Left cardiac atrium (tissue), 4 donors: ENCODE measurements around the gene ADARB1. TPM values are rescaled to one million over a fixed set of nuclear protein-coding genes. Genes with fewer than 3 reads are reported as not detected.
"Not testable (repeated sequence)": the region's sequence is repeated elsewhere in the genome, so short reads cannot be mapped to it uniquely, and the experiment has no call there.

Experiments
- ATAC-seq, 2 donors: fragments of 200-7000 bp; cut with Tn5 transposase; one replicate each; pipeline ENCODE4 v1.9.1; 2020; ENCODE audit warnings: mild to moderate bottlenecking in 2 of 2, moderate library complexity in 2 of 2
- DNase-seq: peaks from one replicate; pipeline ENCODE4 v3.0.0-alpha.2; 2020
- intact Hi-C, 2 donors: fragments of 100-400 bp; cut with DNase I; formaldehyde crosslinking; loops; one replicate each; pipeline versions ENCODE4 v1.14.1 to v1.15.1; 2022 to 2023
- long read RNA-seq: library from polyadenylated mRNA; unstranded; transcript quantifications from one replicate; pipeline ENCODE4 v2.0.0, GENCODE V29; 2021
- total RNA-seq, 2 donors: library from RNA; stranded (reverse); fragmentation: NEBNext Ultra II Directional; extraction: Animal tissue kit (Norgen Biotek cat#: 25700); gene quantifications; one replicate each; pipeline ENCODE4 v1.2.1, GENCODE V29; 2021
- donor health status: DM: no; HTN: yes; CAD: no.
- donor health status: DM: no; HTN: yes; CAD: no; lungs with severe emphysema.
- donor health status: DM: yes; HTN: yes; CAD: no.
- donor health status: Dilated cardiomyopathy.

The ADARB1 gene, protein sequence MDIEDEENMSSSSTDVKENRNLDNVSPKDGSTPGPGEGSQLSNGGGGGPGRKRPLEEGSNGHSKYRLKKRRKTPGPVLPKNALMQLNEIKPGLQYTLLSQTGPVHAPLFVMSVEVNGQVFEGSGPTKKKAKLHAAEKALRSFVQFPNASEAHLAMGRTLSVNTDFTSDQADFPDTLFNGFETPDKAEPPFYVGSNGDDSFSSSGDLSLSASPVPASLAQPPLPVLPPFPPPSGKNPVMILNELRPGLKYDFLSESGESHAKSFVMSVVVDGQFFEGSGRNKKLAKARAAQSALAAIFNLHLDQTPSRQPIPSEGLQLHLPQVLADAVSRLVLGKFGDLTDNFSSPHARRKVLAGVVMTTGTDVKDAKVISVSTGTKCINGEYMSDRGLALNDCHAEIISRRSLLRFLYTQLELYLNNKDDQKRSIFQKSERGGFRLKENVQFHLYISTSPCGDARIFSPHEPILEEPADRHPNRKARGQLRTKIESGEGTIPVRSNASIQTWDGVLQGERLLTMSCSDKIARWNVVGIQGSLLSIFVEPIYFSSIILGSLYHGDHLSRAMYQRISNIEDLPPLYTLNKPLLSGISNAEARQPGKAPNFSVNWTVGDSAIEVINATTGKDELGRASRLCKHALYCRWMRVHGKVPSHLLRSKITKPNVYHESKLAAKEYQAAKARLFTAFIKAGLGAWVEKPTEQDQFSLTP
- 10 to 100 TPM; 20.6 to 21.7 TPM for total RNA-seq
- long read RNA-seq, partial matches to known transcripts, result 4 of 5 reads
- long read RNA-seq, other reads (novel, unspliced or antisense), result 1 of 5 reads

DNA sequence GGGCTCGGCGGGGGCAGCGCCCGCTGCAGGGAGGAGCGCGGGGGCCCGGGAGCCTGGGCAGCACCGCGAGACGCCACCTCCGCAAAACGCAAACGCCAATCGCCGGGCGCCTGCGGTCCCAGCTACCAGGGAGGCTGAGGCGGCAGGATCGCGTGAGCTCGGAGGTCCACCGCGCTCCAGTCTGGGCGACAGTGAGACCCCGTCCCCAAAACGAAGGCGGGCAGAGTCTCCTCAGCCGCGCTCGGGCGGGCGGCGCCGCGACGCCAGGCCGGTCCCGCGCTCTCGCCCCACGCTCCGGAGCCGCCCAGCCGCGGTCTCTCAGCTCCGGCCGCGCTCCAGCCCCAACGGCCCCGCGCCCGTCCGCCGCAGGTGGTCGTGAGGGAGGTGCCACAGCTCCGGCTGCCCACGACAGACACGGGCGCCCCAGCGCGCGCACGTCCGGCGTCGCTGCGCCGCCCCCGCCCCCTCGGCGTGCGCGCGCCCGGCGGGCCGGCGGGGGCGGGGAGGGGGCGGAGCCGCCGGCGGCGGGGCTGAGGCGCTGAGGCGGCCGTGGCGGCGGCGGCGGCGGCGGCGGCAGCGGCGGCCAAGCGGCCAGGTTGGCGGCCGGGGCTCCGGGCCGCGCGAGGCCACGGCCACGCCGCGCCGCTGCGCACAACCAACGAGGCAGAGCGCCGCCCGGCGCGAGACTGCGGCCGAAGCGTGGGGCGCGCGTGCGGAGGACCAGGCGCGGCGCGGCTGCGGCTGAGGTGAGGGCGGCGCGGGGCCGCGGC lies at the start of gene ADARB1:
ADARB1 (plus strand) TSS at position 533 of the 770 bp plus-strand sequence. CDS start 97,077 bp downstream, outside the sequence.
- peak; percentile 73 for DNase-seq
- peak; percentile 72 to 90 for ATAC-seq
- intact Hi-C loops, result loop anchor here in 1 of 2 donors (5.0 kb wide), 1 partner anchor 117 kb away; no protein-coding TSS in a partner anchor

DNA sequence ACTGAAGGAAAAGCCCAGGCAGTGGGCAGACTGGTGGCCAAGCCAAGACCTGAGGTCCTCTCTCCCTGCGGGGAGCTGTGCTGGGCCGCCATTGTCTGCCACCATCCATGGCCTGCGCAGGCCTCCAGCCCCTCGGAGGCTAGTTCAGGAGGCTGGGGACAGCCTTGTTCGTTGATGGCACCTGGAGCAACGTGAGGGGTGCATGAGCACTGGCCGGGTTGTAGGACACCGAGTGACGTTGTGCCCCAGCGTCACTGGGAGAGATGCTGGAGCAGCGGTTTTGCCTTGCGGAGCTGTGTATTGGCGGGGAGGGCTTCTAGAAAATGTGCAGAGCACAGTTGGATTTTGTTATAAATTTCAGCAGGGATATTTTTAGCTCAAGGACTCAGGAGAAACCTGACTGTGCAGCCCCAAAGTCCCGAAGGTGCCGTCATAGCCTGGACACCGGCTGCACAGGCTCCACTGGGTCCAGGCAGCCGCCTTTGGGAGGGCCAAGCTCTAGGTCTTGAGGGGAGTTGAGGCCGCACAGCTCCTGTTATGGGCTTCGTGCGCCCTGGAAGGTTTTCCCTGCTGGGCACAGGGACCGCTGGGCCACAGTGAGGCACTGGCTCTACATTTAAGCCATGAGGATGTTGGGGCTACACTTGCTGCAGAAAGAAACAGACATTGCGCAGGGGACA lies 48.2 kb upstream of the ADARB1 start:
- no peak for DNase-seq
- intact Hi-C loops, result no loop called here
- no peak for ATAC-seq

DNA sequence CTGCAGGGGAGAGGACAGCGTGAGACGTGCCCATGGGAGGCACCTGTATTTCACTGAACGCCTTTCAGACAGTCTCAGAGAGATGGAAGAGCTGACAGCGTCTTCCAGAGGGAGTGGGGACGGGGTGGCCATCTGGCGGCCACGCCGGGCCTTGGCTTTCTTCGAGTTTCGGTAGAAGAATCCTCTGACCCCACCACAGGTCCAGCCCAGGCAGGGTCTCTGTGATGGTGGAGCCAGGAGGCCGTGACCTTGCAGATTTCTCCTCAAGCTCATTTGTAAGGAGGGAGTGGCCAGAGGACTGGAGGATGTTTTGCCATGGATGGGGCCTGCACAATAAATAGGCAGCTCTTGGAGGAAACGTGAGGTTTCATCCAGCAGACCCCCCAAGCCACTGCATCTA lies 47.6 kb upstream of the ADARB1 start:
- ATAC-seq (no peak), DNase-seq (no peak)
- intact Hi-C loops, result no loop called here

DNA sequence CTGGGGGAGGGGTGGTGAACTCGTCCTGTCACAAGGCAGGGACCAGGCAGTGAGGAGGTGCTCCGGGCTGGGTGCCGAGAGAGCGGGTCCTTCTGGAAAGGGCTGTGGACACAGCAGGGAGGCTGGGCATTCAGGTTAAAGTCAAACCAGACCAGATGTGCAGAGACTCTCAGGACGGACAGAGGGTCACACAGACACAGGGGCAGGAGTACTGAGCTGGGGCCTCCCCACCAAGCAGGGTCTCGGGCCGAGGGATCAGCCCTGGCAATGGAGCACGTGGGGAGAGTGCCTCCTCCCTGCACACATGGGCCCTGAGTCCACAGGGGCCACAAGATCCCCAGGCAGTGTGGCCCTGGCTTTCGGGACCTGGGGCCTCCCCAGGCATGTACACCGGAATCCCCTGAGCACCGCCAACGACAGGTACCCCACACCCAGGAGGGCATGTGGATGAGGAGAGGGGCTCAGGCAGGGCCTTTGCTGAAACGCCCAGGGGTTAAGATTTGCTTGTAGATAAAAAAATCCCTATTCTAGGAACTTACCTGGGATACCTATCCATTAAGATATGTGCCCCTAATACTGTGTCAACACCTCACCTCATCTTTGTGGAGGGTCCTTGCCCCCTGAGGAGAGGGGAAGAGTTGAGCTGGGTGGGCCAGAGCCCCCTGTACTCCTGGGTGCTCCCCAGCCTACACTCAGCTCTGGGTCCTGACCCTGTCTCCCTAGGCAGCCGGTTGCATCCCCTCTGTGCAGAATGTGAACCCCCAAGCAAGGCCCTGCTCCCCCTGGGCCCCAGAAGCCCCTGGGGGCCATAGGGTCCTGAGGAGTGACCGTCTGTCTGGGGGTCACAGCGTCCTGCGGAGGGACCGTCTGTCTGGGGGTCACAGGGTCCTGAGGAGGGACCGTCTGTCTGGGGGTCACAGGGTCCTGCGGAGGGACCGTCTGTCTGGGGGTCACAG lies 46.9 kb upstream of the ADARB1 start:
- DNase-seq (no peak), ATAC-seq (no peak)
- intact Hi-C loops, result no loop called here

DNA sequence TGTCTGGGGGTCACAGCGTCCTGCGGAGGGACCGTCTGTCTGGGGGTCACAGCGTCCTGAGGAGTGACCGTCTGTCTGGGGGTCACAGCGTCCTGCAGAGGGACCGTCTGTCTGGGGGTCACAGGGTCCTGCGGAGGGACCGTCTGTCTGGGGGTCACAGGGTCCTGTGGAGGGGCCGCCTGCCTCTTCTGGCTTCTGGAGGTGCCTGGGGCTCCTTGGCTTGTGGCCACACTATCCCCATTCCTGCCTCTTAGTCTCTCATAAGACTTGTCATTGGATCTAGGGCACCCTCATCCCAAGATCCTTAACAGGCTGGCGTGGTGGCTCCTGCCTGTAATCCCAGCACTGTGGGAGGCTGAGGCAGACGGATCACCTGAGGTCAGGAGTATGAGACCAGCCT lies 45.7 kb upstream of the ADARB1 start:
- DNase-seq, intact Hi-C loops, ATAC-seq: not testable (repeated sequence)

DNA sequence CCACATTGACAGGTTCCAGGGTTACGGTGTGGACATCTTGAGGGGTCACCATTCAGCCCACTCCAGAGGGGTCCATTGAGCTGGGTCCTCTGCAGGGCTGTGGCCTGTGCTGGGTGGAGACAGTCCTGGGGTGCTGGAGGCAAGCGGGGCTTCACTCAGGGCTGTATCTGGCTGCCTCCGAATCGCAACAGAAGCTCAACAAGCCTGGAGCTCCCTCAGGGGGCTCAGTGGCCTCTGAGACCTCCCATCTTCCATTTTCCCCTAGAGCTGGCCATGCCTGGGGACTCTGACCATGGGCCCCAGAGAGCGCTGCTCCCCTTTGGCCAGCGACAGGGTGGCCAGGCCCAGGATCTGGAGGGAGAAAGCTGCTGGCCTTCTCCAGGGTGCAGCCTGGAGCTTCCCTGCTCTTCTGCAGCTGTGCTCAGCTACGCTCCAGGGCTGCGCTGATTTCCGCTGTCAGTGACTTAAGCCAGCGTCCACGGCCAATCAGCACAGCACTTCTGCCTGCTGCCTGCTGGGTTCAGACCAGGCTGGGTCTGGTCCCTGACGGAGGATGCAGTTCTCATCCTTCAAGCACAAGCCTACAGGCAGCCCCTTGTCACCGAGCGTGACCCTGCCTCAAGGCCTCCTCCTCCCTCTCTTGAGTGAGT lies 45.0 kb upstream of the ADARB1 start:
- DNase-seq (peak; percentile 53), ATAC-seq (peak; percentile 51 to 73)
- intact Hi-C loops, result no loop called here

DNA sequence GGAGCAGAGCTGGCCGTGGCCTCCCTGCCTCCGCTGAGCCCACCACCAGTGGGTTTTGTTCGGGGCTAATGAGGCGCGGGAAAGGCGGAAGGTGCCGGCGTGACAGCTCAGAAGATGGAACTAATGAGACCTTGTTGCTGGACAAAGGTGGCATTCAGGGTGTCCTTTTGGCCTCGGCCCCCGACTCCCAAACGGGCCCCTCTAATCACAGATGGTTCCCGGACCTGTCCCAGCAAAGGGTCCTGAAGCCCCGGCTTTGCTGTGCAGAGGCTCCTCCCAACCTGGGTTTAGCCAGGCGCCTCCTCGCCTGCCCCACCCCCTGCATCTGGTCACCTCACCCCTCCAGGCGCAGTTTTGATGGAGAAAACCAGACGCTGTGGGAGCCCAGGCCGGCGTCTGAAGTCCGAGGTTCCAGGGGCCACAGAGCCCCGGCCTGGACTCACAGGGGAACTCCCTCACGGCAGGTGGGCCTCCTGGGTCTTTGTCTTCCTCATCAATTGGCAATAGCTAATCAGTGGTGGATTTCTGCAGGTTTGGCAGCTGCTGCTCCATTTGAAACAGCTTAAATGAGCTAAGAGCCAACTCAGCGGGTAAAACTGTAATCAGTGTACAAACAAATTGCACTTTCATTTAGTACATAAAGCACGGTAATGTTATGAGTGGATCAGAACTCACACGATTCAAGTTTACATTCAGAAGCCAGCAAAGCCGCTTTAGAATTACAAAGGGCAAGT lies 44.3 kb upstream of the ADARB1 start:
- intact Hi-C loops, result no loop called here
- no peak for DNase-seq
- no peak for ATAC-seq

DNA sequence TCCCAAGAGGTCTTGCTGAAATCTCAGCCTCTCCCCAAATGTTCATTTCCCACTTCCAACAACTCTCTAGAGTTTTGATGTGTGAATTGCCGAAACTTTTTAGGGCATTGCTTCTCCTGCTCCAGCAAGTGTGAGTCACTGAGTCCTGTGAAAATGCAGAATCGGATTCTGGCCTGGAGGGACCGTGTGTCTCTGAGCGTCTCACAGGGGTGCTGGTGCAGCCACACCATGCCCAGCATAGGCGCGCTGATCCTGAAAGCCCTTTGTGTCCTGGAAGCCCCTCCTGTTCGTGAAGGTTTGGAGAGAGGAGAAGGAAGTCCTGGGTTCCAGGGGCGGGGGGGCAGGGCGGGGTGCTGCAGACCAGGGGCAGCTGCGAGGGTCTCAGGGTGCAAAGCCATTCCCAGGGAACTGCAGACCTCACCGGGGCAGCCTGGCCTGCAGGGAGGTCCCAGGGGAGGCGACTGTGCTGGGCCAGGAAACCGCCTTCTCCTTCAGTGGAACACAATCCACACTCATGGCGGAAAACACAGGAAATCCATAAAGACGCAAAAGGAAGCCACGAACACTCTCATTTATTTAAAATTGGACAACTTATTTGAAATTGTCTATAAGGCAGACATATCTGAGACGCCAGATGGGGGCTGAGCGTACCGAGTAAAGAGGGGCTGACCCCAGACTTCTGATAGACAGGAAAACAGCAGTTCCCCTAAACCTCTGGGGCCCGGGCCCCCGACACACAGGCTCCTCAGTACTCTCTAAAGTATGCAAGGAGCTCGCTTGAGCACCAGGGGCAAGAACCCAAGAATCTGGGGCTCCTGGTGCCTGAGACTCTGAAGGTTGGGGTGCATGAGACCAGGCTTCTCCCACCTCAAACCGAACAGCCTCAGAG lies 43.5 kb upstream of the ADARB1 start:
- intact Hi-C loops, result no loop called here
- DNase-seq (no peak), ATAC-seq (no peak)

DNA sequence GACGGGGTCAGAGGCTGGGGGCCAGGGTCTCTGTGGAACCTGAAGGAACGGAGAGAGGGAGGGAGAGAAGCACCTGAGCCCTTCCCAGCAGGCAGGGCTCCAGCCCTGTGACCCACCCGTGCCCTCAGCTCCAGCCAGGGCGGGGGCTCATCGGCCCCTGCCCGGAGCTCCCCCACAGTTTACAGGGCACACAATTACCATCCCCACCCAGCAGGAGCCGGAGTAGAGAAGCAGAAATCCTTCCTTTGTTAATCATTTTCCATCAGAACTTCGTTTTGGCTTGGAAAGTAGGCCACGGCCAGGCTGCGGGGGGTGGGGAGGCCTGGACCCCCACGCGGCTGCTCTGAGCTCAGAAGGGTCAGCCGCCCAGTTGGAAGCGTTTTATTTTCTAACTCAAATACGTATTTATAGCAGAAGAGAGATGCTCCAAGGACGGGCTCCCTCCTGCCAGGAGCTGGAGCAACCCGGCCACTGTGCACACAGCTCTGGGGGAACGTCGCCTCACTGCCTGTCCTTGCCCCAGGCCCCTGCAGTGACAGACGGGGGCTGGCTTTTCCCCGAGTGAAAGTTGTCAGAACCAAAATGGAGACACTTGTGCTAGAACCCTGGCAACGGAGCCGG lies 42.7 kb upstream of the ADARB1 start:
- no peak for ATAC-seq
- intact Hi-C loops, result no loop called here
- DNase-seq, result no peak

DNA sequence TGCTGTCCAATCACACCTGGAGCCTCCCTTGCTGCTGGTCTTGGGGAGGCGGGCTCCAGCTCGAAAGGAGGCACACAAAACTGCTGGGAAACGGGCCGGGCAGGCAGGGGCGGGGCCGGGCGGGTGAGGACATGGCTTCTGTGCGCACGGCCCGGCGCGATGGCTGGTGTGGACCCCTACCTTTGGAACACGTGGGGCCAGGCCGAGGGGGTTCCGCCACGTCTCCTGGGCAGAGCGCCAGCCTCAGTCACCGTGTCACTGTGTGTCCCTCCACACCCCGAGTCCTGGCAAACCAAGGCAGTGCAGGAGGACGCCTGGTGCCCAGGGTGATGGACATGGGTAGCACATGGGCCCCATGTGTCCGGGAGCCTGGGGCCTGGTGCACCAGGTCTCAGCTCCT lies 42.0 kb upstream of the ADARB1 start:
- ATAC-seq, result no peak
- intact Hi-C loops, result no loop called here
- DNase-seq, result no peak

DNA sequence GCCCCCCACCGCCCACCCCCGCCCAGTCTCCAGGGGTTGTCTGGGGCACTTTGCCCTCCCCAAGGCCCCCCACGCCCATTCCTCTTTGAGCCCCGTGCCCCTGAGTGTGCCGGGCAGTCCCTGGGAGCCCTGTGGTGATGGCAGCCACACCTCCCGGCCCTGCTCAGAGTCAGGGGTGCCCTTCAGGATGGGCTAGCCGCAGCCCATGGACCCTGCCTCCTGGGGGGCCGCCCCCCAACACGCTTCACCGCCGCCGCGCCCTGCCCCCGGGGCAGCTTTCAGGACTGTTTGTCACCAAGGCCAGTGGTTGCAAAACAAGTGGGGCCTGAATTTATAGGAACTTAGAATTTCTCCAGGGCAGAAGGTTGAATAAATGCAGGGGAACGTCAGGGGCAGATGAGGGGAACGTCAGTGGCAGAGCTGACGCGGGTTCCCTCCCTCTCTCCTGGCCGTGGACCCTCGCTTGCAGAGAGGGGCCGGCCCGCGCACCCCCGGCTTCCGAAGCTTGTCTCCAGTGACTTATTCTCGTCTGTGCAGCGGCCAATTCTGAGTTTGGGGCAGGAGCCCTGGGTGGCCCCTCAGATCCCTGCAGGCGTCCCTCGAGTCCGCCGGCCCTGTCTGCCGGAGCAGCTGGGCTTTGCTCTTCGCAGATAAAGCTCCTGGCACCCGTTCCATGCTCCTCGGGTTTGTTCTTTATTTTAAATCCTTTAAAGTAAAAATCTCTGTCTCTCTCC lies 41.2 kb upstream of the ADARB1 start:
- DNase-seq (no peak), ATAC-seq (peak; percentile 32 to 54)
- intact Hi-C loops, result no loop called here

DNA sequence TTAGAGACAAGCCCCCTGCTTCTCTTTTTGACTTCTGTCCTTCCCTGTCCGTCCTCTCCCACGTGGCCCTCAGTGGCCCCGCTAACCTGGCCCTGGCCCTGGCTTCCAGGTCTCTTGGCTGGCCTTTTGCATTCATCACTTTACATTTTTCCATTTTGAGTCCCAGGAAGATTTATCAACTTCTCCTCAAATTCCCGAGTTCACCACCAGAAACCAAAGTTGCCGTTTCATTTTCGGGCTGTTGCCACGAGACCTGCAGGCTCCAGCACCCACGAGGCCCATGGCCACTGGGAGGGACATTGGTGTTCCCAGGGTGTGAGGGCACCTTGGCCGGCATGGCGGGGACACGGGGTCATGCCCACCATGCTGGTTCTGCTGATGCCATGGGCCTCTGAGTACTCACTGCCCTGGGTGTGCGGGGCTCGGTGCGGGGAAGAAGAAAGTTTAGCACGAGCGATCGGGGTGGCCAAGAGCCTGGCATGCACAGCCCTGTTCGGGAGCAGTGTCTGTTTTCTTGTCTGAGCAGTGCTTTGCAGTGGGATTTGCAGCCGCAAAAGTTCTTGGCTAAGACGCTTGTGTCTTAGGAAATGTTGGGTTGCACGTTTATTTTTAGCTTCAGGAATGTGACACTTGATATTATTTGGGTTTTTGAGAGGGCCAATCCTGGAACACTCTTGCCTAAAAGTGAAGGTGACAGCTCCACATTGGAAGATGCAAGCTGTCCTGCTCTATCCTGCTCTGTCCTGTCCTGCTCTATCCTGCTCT lies 40.4 kb upstream of the ADARB1 start:
- intact Hi-C loops, result no loop called here
- no peak for DNase-seq
- peak; percentile 50 to 64 for ATAC-seq

DNA sequence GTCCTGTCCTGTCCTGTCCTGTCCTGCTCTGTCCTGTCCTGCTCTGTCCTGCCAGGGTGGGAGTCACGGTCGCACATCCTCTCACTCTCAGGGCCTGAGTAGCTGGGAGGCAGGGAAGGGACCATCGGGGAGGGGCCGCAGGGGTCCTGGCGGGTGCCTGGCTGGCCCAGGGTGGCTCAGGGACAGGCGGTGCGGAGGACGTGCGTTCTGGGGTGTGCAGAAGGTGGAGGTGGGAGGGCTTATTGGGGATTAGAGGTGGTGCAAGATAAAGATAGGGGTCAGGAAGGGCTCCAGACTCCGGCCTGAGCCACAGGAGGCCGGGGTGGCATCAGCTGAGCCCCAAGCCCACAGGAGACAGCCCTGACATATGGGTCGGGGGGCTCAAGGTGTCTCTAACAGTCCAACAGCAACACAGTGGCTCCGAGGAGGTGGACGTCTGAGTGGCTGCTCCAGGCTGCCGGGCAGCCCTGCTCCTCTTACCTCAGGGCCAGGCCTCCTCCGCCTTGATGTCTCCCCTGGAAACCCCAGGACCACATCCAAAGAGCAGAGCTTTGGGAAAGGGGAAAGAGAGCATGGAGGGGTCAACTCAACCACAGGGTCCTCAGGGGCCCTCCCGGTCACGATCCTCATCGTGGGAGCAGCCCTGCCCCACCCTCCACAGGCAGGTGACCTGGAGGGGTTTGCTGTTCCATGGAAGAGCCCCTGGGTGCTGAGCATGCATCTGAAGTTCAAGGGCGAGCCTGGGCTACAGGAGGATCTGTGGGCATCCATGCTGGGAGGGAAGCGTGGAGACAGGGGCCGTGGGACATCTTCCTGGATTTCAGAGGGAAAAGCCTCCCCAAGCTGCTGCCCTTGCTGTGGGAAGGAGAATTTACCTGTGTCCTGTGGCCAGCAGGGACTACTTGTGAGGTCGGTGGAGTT lies 39.6 kb upstream of the ADARB1 start:
- peak in 1 of 2 donors; percentile 49 for ATAC-seq
- no peak for DNase-seq
- intact Hi-C loops, result no loop called here
